ENCODE measurements around the gene PROCA1. TPM values are rescaled to one million over a fixed set of nuclear protein-coding genes. Genes with fewer than 3 reads are reported as not detected.
"Not testable (repeated sequence)": the region's sequence is repeated elsewhere in the genome, so short reads cannot be mapped to it uniquely, and the experiment has no call there.

Gene PROCA1
- total and polyA plus RNA-seq, 8 donors = 0.14 to 5.8 (median 2.5) TPM; not detected in 2

- TF ChIP-seq POLR2AphosphoS5 (IDR thresholded peaks at IDR 0.05) = no peak
- TF ChIP-seq POLR2A (IDR thresholded peaks at IDR 0.05) = no peak
- no peak for TF ChIP-seq CTCF (IDR thresholded peaks at IDR 0.05)
- TF ChIP-seq EP300 (IDR thresholded peaks at IDR 0.05) = no peak
- H3K27me3 ChIP-seq = no peaks in the 10 kb centered on the region
- WGBS, 5 donors = 69 to 76% (median 73%) methylated on average over 10 of the region's 10 CpGs
- H3K4me3 ChIP-seq = peak overlapping the region in 2 of 4 donors; percentile 76 to 88
- H3K4me1 ChIP-seq = peaks cover 48 to 87% (median 83%) of the 10 kb centered on the region in 4 donors
- intact Hi-C loops (cut with DNase I; ENCODE audit: low total_unique reads) = no loop called here
- H3K27ac ChIP-seq = peak overlapping the region; percentile 31 to 99 (median 99)
- H3K9me3 ChIP-seq = no peaks in the 10 kb centered on the region
- peaks cover 32 to 45% (median 44%) of the 10 kb centered on the region in 4 donors for H3K36me3 ChIP-seq
- no peak for DNase-seq
Observed at GRCh38 chr17:28724500-28725165, 12.9 kb upstream of the PROCA1 start.

DNA sequence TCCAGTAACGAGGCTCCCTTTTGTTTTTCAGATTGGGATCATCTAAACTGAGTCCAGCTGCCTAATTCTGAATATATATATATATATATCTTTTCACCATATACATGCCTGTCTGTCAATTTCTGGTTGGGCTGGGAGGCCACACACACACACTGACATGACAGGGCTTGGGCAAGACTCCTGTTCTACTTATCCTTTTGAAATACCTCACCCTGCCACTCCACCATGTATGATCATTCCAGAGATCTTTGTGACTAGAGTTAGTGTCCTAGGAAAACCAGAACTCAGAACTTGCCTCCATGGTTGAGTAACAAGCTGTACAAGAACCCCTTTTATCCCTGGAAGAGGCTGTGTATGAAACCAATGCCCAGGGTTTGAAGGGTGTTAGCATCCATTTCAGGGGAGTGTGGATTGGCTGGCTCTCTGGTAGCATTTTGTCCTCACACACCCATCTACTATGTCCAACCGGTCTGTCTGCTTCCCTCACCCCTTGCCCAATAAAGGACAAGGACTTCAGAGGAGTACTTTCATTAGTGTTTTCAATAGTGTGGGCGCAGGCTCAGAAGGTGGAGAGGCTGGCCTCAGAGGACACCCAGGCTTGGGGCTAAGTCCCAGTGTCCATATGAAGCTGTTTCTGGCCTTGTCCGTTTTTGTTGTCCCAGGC, 12.3 kb upstream of the PROCA1 start:
- WGBS, 5 donors = 57 to 66% (median 60%) methylated on average over 4 of the region's 4 CpGs
- H3K36me3 ChIP-seq = peaks cover 32 to 45% (median 44%) of the 10 kb centered on the region in 4 donors
- DNase-seq; H3K27me3 ChIP-seq; intact Hi-C loops (cut with DNase I; ENCODE audit: low total_unique reads); H3K9me3 ChIP-seq; H3K4me3 ChIP-seq: not testable (repeated sequence)
- H3K4me1 ChIP-seq = peaks cover 45 to 83% (median 80%) of the 10 kb centered on the region in 4 donors
- H3K27ac ChIP-seq = peak overlapping the region in 1 of 5 donors; percentile 15

- no peak for DNase-seq
- Histone ChIP-seq H3K27me3 (no peaks in the 10 kb centered on the region), H3K4me3 (peak overlapping the region in 1 of 4 donors; percentile 92), H3K9me3 (no peaks in the 10 kb centered on the region), H3K4me1 (peaks cover 51 to 87% (median 85%) of the 10 kb centered on the region in 4 donors), H3K27ac (no peak overlapping the region), H3K36me3 (peaks cover 32 to 45% (median 44%) of the 10 kb centered on the region in 4 donors)
- TF ChIP-seq EP300 (IDR thresholded peaks at IDR 0.05) = no peak
- TF ChIP-seq POLR2AphosphoS5 (IDR thresholded peaks at IDR 0.05) = no peak
- no peak for TF ChIP-seq POLR2A (IDR thresholded peaks at IDR 0.05)
- TF ChIP-seq CTCF (IDR thresholded peaks at IDR 0.05) = no peak
- intact Hi-C loops (cut with DNase I; ENCODE audit: low total_unique reads) = no loop called here
- WGBS, 5 donors = 61 to 74% (median 68%) methylated on average over 6 of the region's 6 CpGs
Observed at GRCh38 chr17:28723159-28723835, 11.6 kb upstream of the PROCA1 start.

DNA sequence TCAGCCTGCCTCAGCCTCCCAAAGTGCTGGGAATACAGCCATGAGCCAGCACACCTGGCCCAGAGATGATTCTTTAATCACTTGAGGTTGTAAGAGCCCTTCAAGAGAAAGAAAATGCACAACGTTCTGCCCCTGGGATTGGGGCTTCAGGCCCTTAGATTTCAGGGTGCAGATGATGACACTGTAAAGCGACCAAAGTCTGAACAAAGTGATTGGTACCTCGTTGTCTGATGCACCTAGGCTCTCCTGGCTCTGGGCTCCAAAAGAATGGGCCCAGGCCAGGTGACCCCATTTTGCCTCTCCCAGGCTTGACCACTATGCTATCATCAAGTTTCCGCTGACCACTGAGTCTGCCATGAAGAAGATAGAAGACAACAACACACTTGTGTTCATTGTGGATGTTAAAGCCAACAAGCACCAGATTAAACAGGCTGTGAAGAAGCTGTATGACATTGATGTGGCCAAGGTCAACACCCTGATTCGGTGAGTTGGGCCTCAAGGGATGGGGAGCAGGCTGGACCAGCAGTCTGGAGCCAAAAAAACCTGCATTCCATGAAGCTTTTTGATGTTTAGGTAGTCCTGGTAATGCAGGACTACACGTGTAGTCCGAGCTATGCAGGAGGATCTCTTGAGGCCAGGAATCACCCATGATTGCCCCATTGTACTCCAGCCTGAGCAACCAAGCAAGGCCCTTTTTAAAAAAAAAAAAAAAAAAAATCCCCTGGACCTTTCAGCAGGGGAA, 10.9 kb upstream of the PROCA1 start:
- TF ChIP-seq POLR2A (IDR thresholded peaks at IDR 0.05) = no peak
- no peak for TF ChIP-seq CTCF (IDR thresholded peaks at IDR 0.05)
- no peak for TF ChIP-seq POLR2AphosphoS5 (IDR thresholded peaks at IDR 0.05)
- intact Hi-C loops (cut with DNase I; ENCODE audit: low total_unique reads) = no loop called here
- peaks cover 0 to 1% (median under 1%) of the 10 kb centered on the region in 3 donors for H3K27me3 ChIP-seq
- no peak for DNase-seq
- WGBS, 5 donors = 55 to 70% (median 64%) methylated on average over 7 of the region's 7 CpGs
- H3K9me3 ChIP-seq = no peaks in the 10 kb centered on the region
- H3K27ac ChIP-seq = peak overlapping the region in 1 of 5 donors; percentile 89
- H3K4me3 ChIP-seq = peak overlapping the region in 2 of 4 donors; percentile 92 to 98
- H3K4me1 ChIP-seq = peaks cover 46 to 89% (median 85%) of the 10 kb centered on the region in 4 donors
- peaks cover 32 to 45% (median 44%) of the 10 kb centered on the region in 4 donors for H3K36me3 ChIP-seq

GRCh38 chr17:28720997-28721329, 9.3 kb upstream of the PROCA1 start:
- DNase-seq; intact Hi-C loops (cut with DNase I; ENCODE audit: low total_unique reads); H3K9me3 ChIP-seq: not testable (repeated sequence)
- peak overlapping the region; percentile 84 to 98 (median 91) for H3K4me3 ChIP-seq
- H3K36me3 ChIP-seq = peaks cover 32 to 45% (median 44%) of the 10 kb centered on the region in 4 donors
- peak overlapping the region in 4 of 5 donors; percentile 86 to 94 (median 90) for H3K27ac ChIP-seq
- 16 to 34% (median 24%) methylated on average over 18 to 19 of the region's 19 CpGs for WGBS, 5 donors
- H3K4me1 ChIP-seq = peaks cover 52 to 92% (median 88%) of the 10 kb centered on the region in 4 donors
- peaks cover 0 to 14% (median 8%) of the 10 kb centered on the region in 3 donors for H3K27me3 ChIP-seq
